SK-N-MC (cell line): Measurements from ENCODE around the gene FGD6.
"Not testable (repeated sequence)": the region's sequence is repeated elsewhere in the genome, so short reads cannot be mapped to it uniquely, and the experiment has no call there.

Experiments
- DNase-seq: peaks from one replicate; pipeline ENCODE4 v3.0.0-alpha.2; 2011; ENCODE audit warnings: low read depth, low spot score
- H3K27ac ChIP-seq: fragments of 200-600 bp; sonication (generic); 2 replicates; pipeline ENCODE4 v1.5.1; 2016; ENCODE audit warnings: mixed run types
- H3K36me3 ChIP-seq: fragments of 200-600 bp; sonication (generic); 2 replicates; pipeline ENCODE4 v1.6.1; 2017; ENCODE audit warnings: antibody characterized with exemption, low read length, mixed read lengths; ENCODE audit not compliant: insufficient read depth
- H3K4me3 ChIP-seq: fragments of 200-600 bp; sonication (generic); 2 replicates; pipeline ENCODE4 v1.5.1; 2016
- H3K9ac ChIP-seq: fragments of 200-600 bp; sonication (generic); 2 replicates; pipeline ENCODE4 v1.8.0; 2017; ENCODE audit warnings: mixed run types, mixed read lengths; ENCODE audit not compliant: insufficient read length
- H3K9me3 ChIP-seq: fragments of 200-600 bp; sonication (generic); 2 replicates; pipeline ENCODE4 v1.6.1; 2017; ENCODE audit warnings: low read depth, mild to moderate bottlenecking, antibody characterized with exemption, low read length, moderate library complexity, mixed read lengths
- EZH2 ChIP-seq: fragments of 200-600 bp; sonication (generic); IDR thresholded peaks from one replicate; pipeline ENCODE4 v1.6.1; 2017; ENCODE audit warnings: antibody characterized with exemption
- FOXP2 ChIP-seq: optimal IDR thresholded peaks from 2 replicates; pipeline ENCODE3; 2011; ENCODE audit warnings: mild to moderate bottlenecking, moderate library complexity; ENCODE audit not compliant: insufficient read depth; ENCODE audit errors: extremely low read length, control extremely low read depth
- POLR2AphosphoS5 ChIP-seq: IDR thresholded peaks from 2 replicates; pipeline ENCODE4 v1.6.1; 2012; ENCODE audit warnings: mild to moderate bottlenecking, low read depth, low read length, borderline replicate concordance

FGD6 gene

GRCh38 chr12:95096852-95097251, 120.4 kb downstream of the FGD6 start:
- no peaks in the 10 kb centered on the region for H3K9me3 ChIP-seq
- peaks cover 5% of the 10 kb centered on the region; the same call in 1 of the 2 replicates for H3K36me3 ChIP-seq
- no peak overlapping the region for H3K27ac ChIP-seq
- DNase-seq = no peak
- no peak overlapping the region for H3K4me3 ChIP-seq
- no peak overlapping the region for H3K9ac ChIP-seq
- no peak for TF ChIP-seq FOXP2
- TF ChIP-seq EZH2 = no peak
- TF ChIP-seq POLR2AphosphoS5 = no peak

DNA sequence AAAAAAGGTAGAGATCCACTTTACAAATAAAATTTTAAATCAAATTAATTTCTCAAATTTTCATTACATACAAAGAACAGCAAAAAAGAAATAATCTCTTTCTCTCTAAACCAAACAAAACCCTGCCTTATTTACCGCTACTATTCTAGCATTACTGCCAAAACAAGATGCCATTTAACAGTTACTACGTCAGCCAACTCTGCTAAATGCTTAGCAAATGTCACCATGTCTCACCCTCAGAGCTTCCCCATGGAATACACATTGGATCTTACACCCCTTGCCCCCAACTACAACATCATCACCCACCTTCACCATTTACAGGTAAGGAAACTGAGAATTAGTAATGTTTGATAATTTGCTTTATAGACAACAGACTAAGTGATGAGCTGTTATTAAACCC, 120.9 kb downstream of the FGD6 start:
- no peak overlapping the region for H3K4me3 ChIP-seq
- no peaks in the 10 kb centered on the region for H3K9me3 ChIP-seq
- DNase-seq = no peak
- TF ChIP-seq POLR2AphosphoS5 (no peak), EZH2 (no peak), FOXP2 (no peak)
- no peak overlapping the region for H3K9ac ChIP-seq
- H3K36me3 ChIP-seq = peaks cover 6% of the 10 kb centered on the region; the same call in 1 of the 2 replicates
- no peak overlapping the region for H3K27ac ChIP-seq

GRCh38 chr12:95095866-95096265, 121.4 kb downstream of the FGD6 start:
- not testable (repeated sequence) for H3K9ac ChIP-seq, H3K27ac ChIP-seq, H3K36me3 ChIP-seq, H3K9me3 ChIP-seq, H3K4me3 ChIP-seq, DNase-seq

DNA sequence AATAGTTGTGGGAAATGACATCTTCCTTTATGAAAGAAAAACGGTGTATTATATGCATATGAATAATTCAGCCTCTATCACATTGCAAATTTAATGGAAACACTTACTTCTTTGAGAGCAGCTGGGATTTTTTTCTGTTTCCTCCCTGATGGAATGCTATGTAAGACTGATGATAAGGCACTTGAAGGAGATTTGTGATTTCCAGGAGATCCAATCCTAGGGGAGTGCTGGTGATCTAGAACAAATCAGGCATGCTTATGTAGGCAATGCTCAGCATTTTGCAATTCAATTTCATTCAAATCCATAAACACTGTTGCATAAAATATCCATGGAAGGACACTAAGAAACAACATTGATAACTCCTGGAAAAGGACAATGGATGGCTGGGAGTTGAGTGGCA, 127.8 kb downstream of the FGD6 start:
- peaks cover 6% of the 10 kb centered on the region; the same call in 1 of the 2 replicates for H3K36me3 ChIP-seq
- peak overlapping the region; percentile 84 for H3K27ac ChIP-seq
- DNase-seq = peak; percentile 42

GRCh38 chr12:95088379-95088778, 128.9 kb downstream of the FGD6 start:
- TF ChIP-seq POLR2AphosphoS5 (no peak; the same call in 1 of the 2 replicates), EZH2 (no peak), FOXP2 (no peak)
- peak overlapping the region; percentile 84 for H3K27ac ChIP-seq
- no peaks in the 10 kb centered on the region for H3K9me3 ChIP-seq
- no peak overlapping the region for H3K9ac ChIP-seq
- no peak for DNase-seq
- peaks cover 6% of the 10 kb centered on the region; the same call in 1 of the 2 replicates for H3K36me3 ChIP-seq
- peak overlapping the region; percentile 14; the same call in 1 of the 2 replicates for H3K4me3 ChIP-seq

More for the DNA sequence above, 127.8 kb downstream of the FGD6 start:
- Histone ChIP-seq H3K9me3 (no peaks in the 10 kb centered on the region), H3K9ac (no peak overlapping the region), H3K4me3 (peak overlapping the region; percentile 15; the same call in 1 of the 2 replicates)
- no peak for TF ChIP-seq EZH2
- no peak for TF ChIP-seq FOXP2
- TF ChIP-seq POLR2AphosphoS5 = no peak

DNA sequence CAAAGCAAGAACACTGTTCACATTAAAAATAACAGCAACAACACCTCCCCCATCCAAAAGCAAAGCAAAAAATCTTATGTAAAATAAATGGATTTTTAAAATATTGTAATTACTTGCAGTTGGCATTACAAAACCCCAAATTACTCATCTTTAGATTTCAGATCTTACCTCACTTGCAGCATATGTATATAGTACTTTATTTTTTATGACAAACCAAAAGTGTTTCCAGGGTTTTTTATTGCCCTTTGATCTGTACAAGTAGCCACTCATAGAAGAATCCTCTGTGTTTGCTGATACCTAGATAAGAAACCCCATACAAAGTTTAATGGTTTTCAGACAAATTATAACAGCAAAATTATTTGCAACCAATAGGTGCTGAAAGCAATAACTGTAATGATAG, 131.7 kb downstream of the FGD6 start:
- Histone ChIP-seq H3K4me3 (no peak overlapping the region), H3K9me3 (no peaks in the 10 kb centered on the region), H3K27ac (no peak overlapping the region), H3K36me3 (no peaks in the 10 kb centered on the region; the same call in 1 of the 2 replicates), H3K9ac (no peak overlapping the region)
- no peak for TF ChIP-seq POLR2AphosphoS5
- no peak for TF ChIP-seq EZH2
- no peak for TF ChIP-seq FOXP2
- DNase-seq = no peak

DNA sequence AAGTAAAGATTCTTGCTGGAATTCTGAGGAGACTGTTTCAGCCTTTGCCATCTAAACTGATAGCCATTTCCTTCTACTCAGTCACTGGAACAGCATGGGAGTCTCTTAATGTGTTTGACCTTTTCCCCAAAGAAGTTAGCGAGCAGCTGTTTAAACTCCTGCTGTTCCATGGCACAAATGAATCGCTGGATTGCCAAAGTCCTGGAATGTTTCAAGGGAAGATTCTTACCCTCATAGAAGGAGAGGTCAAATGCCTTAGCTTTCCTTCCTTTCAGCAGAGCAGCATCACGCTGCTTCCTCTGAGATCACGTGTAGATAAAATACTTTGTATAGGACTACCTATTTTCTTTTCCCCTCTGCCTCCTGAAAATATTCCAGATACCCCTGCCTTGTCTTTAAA, 133.3 kb downstream of the FGD6 start:
- H3K9ac ChIP-seq = no peak overlapping the region
- H3K9me3 ChIP-seq = no peaks in the 10 kb centered on the region
- TF ChIP-seq FOXP2 (no peak), EZH2 (no peak), POLR2AphosphoS5 (no peak)
- DNase-seq = no peak
- H3K27ac ChIP-seq = no peak overlapping the region
- no peak overlapping the region for H3K4me3 ChIP-seq
- no peaks in the 10 kb centered on the region; the same call in 1 of the 2 replicates for H3K36me3 ChIP-seq

GRCh38 chr12:95083471-95083870, 133.8 kb downstream of the FGD6 start:
- no peak for DNase-seq
- no peaks in the 10 kb centered on the region; the same call in 1 of the 2 replicates for H3K36me3 ChIP-seq
- H3K9ac ChIP-seq = no peak overlapping the region
- H3K9me3 ChIP-seq = no peaks in the 10 kb centered on the region
- H3K4me3 ChIP-seq = no peak overlapping the region
- no peak overlapping the region for H3K27ac ChIP-seq
- TF ChIP-seq POLR2AphosphoS5 (no peak), FOXP2 (no peak), EZH2 (no peak)

GRCh38 chr12:95077341-95077740, 139.9 kb downstream of the FGD6 start:
- no peaks in the 10 kb centered on the region for H3K9me3 ChIP-seq
- H3K4me3 ChIP-seq = no peak overlapping the region

More at GRCh38 chr12:95077341-95077740, 139.9 kb downstream of the FGD6 start:
- no peak overlapping the region for H3K27ac ChIP-seq
- no peak overlapping the region for H3K9ac ChIP-seq
- no peak for DNase-seq
- no peak for TF ChIP-seq EZH2
- TF ChIP-seq FOXP2 = no peak
- TF ChIP-seq POLR2AphosphoS5 = no peak
- H3K36me3 ChIP-seq = no peaks in the 10 kb centered on the region
